SK-N-SH treated with all-trans-retinoic acid at 6 μM for 48 hours (cell line): Measurements from ENCODE around the gene OSBPL3.

ENCODE experiments used
- ARNTL ChIP-seq: fragments of 450-650 bp; formaldehyde crosslinking; IDR thresholded peaks from 2 replicates; pipeline ENCODE4 v1.5.0; 2020; ENCODE audit warnings: low read depth, mild to moderate bottlenecking, moderate library complexity, borderline replicate concordance
- BACH2 ChIP-seq: fragments of 250-450 bp; sonication (Bioruptor Pico); IDR thresholded peaks from 2 replicates; pipeline ENCODE4 v1.9.0; 2021; ENCODE audit warnings: mild to moderate bottlenecking, borderline replicate concordance
- ZFP30 ChIP-seq: fragments of 450-650 bp; formaldehyde crosslinking; IDR thresholded peaks from 2 replicates; pipeline ENCODE4 v1.5.0; 2022; ENCODE audit warnings: mild to moderate bottlenecking, moderate library complexity

DNA sequence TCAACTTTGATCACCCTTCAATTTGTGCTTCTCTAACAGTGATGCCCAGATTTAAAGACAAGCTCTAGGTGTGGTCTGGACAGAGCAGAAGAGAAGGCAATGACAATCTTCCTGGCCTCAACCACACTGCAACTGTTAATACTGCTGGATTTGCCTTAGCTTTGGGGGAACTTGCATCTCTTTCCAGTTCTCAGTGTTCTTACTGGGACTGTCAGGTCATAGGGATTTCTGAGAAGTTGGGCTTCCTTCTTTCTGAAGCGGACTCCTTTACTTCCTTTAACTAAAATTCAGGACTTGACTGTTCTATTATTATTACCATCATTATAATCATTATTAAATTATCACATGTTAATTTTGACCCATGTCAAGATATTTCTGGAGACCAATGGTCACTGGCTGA is 80.8 kb downstream of the OSBPL3 start:
- TF ChIP-seq ZFP30 (CRISPR knock-in tag) = no peak
- no peak for TF ChIP-seq ARNTL (CRISPR knock-in tag)
- no peak for TF ChIP-seq BACH2 (CRISPR knock-in tag)
